ENCODE results near the gene UGT1A1. TPM values are rescaled to one million over a fixed set of nuclear protein-coding genes. Genes with fewer than 3 reads are reported as not detected.

The UGT1A1 gene
- total and polyA plus RNA-seq, 4 donors: 145 to 386 (median 288) TPM; not detected in 1

- H3K9ac ChIP-seq (ENCODE audit: low read depth in 1 of 2, low read length in 2 of 2): no peak overlapping the region
- no peaks in the 10 kb centered on the region for H3K27me3 ChIP-seq (ENCODE audit: control insufficient read depth in 4 of 4, insufficient read depth in 4 of 4, low read length in 3 of 4)
- no peaks in the 10 kb centered on the region for H3K4me1 ChIP-seq (ENCODE audit: control insufficient read depth in 4 of 4, insufficient read depth in 4 of 4, low read length in 3 of 4)
- DNase-seq (ENCODE audit: low spot score): no peak
- no peak overlapping the region for H3K4me3 ChIP-seq (ENCODE audit: low read depth in 1 of 3, low read length in 3 of 3)
- WGBS: 94% methylated on average over 5 of the region's 5 CpGs
- no peak for TF ChIP-seq GABPA (IDR thresholded peaks at IDR 0.05 in 1 of 2, conservative IDR thresholded peaks at IDR 0.05 in 1 of 2)
- no peak for TF ChIP-seq ATF3 (IDR thresholded peaks at IDR 0.05)
- TF ChIP-seq MAX (IDR thresholded peaks at IDR 0.05): no peak
- no peak for TF ChIP-seq YY1 (IDR thresholded peaks at IDR 0.05)
- TF ChIP-seq HNF4A (conservative IDR thresholded peaks at IDR 0.05): no peak
- TF ChIP-seq, protein P1, sequence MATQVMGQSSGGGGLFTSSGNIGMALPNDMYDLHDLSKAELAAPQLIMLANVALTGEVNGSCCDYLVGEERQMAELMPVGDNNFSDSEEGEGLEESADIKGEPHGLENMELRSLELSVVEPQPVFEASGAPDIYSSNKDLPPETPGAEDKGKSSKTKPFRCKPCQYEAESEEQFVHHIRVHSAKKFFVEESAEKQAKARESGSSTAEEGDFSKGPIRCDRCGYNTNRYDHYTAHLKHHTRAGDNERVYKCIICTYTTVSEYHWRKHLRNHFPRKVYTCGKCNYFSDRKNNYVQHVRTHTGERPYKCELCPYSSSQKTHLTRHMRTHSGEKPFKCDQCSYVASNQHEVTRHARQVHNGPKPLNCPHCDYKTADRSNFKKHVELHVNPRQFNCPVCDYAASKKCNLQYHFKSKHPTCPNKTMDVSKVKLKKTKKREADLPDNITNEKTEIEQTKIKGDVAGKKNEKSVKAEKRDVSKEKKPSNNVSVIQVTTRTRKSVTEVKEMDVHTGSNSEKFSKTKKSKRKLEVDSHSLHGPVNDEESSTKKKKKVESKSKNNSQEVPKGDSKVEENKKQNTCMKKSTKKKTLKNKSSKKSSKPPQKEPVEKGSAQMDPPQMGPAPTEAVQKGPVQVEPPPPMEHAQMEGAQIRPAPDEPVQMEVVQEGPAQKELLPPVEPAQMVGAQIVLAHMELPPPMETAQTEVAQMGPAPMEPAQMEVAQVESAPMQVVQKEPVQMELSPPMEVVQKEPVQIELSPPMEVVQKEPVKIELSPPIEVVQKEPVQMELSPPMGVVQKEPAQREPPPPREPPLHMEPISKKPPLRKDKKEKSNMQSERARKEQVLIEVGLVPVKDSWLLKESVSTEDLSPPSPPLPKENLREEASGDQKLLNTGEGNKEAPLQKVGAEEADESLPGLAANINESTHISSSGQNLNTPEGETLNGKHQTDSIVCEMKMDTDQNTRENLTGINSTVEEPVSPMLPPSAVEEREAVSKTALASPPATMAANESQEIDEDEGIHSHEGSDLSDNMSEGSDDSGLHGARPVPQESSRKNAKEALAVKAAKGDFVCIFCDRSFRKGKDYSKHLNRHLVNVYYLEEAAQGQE (IDR thresholded peaks at IDR 0.05): no peak
- TF ChIP-seq, protein P2, sequence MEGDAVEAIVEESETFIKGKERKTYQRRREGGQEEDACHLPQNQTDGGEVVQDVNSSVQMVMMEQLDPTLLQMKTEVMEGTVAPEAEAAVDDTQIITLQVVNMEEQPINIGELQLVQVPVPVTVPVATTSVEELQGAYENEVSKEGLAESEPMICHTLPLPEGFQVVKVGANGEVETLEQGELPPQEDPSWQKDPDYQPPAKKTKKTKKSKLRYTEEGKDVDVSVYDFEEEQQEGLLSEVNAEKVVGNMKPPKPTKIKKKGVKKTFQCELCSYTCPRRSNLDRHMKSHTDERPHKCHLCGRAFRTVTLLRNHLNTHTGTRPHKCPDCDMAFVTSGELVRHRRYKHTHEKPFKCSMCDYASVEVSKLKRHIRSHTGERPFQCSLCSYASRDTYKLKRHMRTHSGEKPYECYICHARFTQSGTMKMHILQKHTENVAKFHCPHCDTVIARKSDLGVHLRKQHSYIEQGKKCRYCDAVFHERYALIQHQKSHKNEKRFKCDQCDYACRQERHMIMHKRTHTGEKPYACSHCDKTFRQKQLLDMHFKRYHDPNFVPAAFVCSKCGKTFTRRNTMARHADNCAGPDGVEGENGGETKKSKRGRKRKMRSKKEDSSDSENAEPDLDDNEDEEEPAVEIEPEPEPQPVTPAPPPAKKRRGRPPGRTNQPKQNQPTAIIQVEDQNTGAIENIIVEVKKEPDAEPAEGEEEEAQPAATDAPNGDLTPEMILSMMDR (IDR thresholded peaks at IDR 0.05; ENCODE audit: low read depth, low read length, missing input control): no peak
- TF ChIP-seq JUND (IDR thresholded peaks at IDR 0.05): no peak
- no peak for TF ChIP-seq HNF4G (IDR thresholded peaks at IDR 0.05)
- TF ChIP-seq NR2F2 (IDR thresholded peaks at IDR 0.05): no peak
- no peak for TF ChIP-seq TAF1 (conservative IDR thresholded peaks at IDR 0.05)
- TF ChIP-seq RAD21 (IDR thresholded peaks at IDR 0.05): no peak
- H3K27ac ChIP-seq (ENCODE audit: low read depth in 1 of 2, low read length in 2 of 2): no peak overlapping the region
- H3K36me3 ChIP-seq (ENCODE audit: control insufficient read depth in 4 of 4, insufficient read depth in 3 of 4, low read depth in 1 of 4, low read length in 3 of 4): peaks cover 6 to 38% (median 31%) of the 10 kb centered on the region in 4 donors
- H3K9me3 ChIP-seq (ENCODE audit: control insufficient read depth in 4 of 4, low read length in 3 of 4): peaks cover 0 to 2% (median 0%) of the 10 kb centered on the region in 4 donors
These were observed 13.8 kb downstream of the UGT1A1 start for GRCh38 chr2:233773854-233774253.

- Histone ChIP-seq H3K27ac (ENCODE audit: low read depth in 1 of 2, low read length in 2 of 2) (no peak overlapping the region), H3K9ac (ENCODE audit: low read depth in 1 of 2, low read length in 2 of 2) (no peak overlapping the region), H3K27me3 (ENCODE audit: control insufficient read depth in 4 of 4, insufficient read depth in 4 of 4, low read length in 3 of 4) (no peaks in the 10 kb centered on the region), H3K4me1 (ENCODE audit: control insufficient read depth in 4 of 4, insufficient read depth in 4 of 4, low read length in 3 of 4) (no peaks in the 10 kb centered on the region), H3K36me3 (ENCODE audit: control insufficient read depth in 4 of 4, insufficient read depth in 3 of 4, low read depth in 1 of 4, low read length in 3 of 4) (peaks cover 1 to 23% (median 17%) of the 10 kb centered on the region in 4 donors), H3K4me3 (ENCODE audit: low read depth in 1 of 3, low read length in 3 of 3) (no peak overlapping the region), H3K9me3 (ENCODE audit: control insufficient read depth in 4 of 4, low read length in 3 of 4) (peaks cover 0 to 2% (median 0%) of the 10 kb centered on the region in 4 donors)
- TF ChIP-seq, protein P2 (IDR thresholded peaks at IDR 0.05; ENCODE audit: low read depth, low read length, missing input control): no peak
- no peak for TF ChIP-seq GABPA (IDR thresholded peaks at IDR 0.05 in 1 of 2, conservative IDR thresholded peaks at IDR 0.05 in 1 of 2)
- TF ChIP-seq YY1 (IDR thresholded peaks at IDR 0.05): no peak
- no peak for TF ChIP-seq TAF1 (conservative IDR thresholded peaks at IDR 0.05)
- no peak for TF ChIP-seq FOXA1 (IDR thresholded peaks at IDR 0.05)
- TF ChIP-seq, protein P3, sequence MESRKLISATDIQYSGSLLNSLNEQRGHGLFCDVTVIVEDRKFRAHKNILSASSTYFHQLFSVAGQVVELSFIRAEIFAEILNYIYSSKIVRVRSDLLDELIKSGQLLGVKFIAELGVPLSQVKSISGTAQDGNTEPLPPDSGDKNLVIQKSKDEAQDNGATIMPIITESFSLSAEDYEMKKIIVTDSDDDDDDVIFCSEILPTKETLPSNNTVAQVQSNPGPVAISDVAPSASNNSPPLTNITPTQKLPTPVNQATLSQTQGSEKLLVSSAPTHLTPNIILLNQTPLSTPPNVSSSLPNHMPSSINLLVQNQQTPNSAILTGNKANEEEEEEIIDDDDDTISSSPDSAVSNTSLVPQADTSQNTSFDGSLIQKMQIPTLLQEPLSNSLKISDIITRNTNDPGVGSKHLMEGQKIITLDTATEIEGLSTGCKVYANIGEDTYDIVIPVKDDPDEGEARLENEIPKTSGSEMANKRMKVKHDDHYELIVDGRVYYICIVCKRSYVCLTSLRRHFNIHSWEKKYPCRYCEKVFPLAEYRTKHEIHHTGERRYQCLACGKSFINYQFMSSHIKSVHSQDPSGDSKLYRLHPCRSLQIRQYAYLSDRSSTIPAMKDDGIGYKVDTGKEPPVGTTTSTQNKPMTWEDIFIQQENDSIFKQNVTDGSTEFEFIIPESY (IDR thresholded peaks at IDR 0.05): no peak
- TF ChIP-seq RAD21 (IDR thresholded peaks at IDR 0.05): no peak
- TF ChIP-seq, protein P1 (IDR thresholded peaks at IDR 0.05): no peak
- DNase-seq (ENCODE audit: low spot score): no peak
- 92% methylated on average over 6 of the region's 6 CpGs for WGBS
These were observed 15.3 kb downstream of the UGT1A1 start for GRCh38 chr2:233775414-233775813.

Data from liver (tissue), 9 donors.